Adrenal gland (tissue), 12 donors: ENCODE data around the gene RPS14. TPM values are rescaled to one million over a fixed set of nuclear protein-coding genes. Genes with fewer than 3 reads are reported as not detected.
A peak's percentile ranks its signal among the peaks of the same experiment; 100 is the strongest.

Experiments used
- DNase-seq, 7 donors: peaks; one replicate each; pipeline ENCODE4 v3.0.0-alpha.2; 2019 to 2020
- H3K27ac ChIP-seq, 5 donors: fragments of 200-600 bp; sonication (generic) in 4 of 5; 1 replicate in 3 of 5; 2 replicates in 2 of 5; pipeline versions ENCODE4 v1.5.1 to v1.8.0; 2016 to 2020; ENCODE audit warnings: mild to moderate bottlenecking in 1 of 5
- H3K27me3 ChIP-seq: fragments of 200-600 bp; 2 replicates; pipeline ENCODE4 v1.8.0; 2021
- H3K36me3 ChIP-seq, 2 donors: fragments of 200-600 bp; replicated peaks in 1 of 2; 1 replicate in 1 of 2; 2 replicates in 1 of 2; pipeline versions ENCODE4 v1.5.1 to v1.8.0; 2018 to 2022
- H3K4me1 ChIP-seq, 2 donors: fragments of 200-600 bp; replicated peaks in 1 of 2; 1 replicate in 1 of 2; 2 replicates in 1 of 2; pipeline versions ENCODE4 v1.5.1 to v1.8.0; 2018 to 2021
- H3K4me3 ChIP-seq, 4 donors: fragments of 200-600 bp; sonication (generic) in 3 of 4; one replicate each; pipeline ENCODE4 v1.5.1; 2016 to 2018
- H3K9me3 ChIP-seq, 3 donors: fragments of 200-600 bp; sonication (generic) in 1 of 3; replicated peaks in 1 of 3; 1 replicate in 2 of 3; 2 replicates in 1 of 3; pipeline versions ENCODE4 v1.5.1 to v1.8.0; 2016 to 2021
- CTCF ChIP-seq, 6 experiments: fragments of 450-650 bp in 4 of 6; fragments of 200-600 bp in 2 of 6; sonication (generic) in 1 of 6; IDR thresholded peaks; 1 replicate in 5 of 6; 2 replicates in 1 of 6; pipeline versions ENCODE4 v1.5.1 to v1.8.0; 2016 to 2021; ENCODE audit warnings: antibody characterized with exemption in 6 of 6, mild to moderate bottlenecking in 2 of 6, moderate library complexity in 1 of 6
- POLR2A ChIP-seq, 2 donors: fragments of 450-650 bp; IDR thresholded peaks; one replicate each; pipeline ENCODE4 v1.6.1; 2017; ENCODE audit warnings: antibody characterized with exemption in 2 of 2, mild to moderate bottlenecking in 2 of 2, moderate library complexity in 1 of 2
- WGBS, 4 donors: extraction: QIAGEN DNeasy Blood & Tissue Kit in 2 of 4; methylation state at CpG; one replicate each; pipeline versions ENCODE4 v1.1.5 to v1.1.7; 2013 to 2017; 5-methylcytosine and 5-hydroxymethylcytosine counted together
- intact Hi-C, 2 donors: fragments of 100-400 bp; cut with DNase I; formaldehyde crosslinking; loops; one replicate each; pipeline versions ENCODE4 v1.14.1 to v1.15.0; 2022 to 2023
- polyA plus RNA-seq, 3 donors: library from polyadenylated mRNA; stranded (reverse); fragments of 200-250 nt in 2 of 3; fragments of 350-450 nt in 1 of 3; fragmentation: Illumina TruSeq in 1 of 3; extraction: RNeasy Lipid Tissue Mini Kit (QIAGEN cat#74804) in 1 of 3; gene quantifications; one replicate each; pipeline ENCODE4 v1.2.3, GENCODE V29; 2013 to 2014
- total RNA-seq, 9 donors: library from RNA; depleted of rRNA in 4 of 9; stranded (reverse); fragments of >200 nt in 4 of 9; fragments of 120-200 nt in 1 of 9; fragmentation: NEBNext Ultra II Directional in 1 of 9; extraction: Animal tissue kit (Norgen Biotek cat#: 25700) in 1 of 9; gene quantifications; one replicate each; pipeline versions ENCODE4 v1.1.0 to v1.2.4, GENCODE V29; 2013 to 2023
- donor health status: healthy with polysubstance abuse.
- donor health status: Bipolar disorder and iron deficiency.
- donor health status: DM: yes; HTN: yes; CAD: no.
- donor health status: DM: no; HTN: no; CAD: no.
- donor health status: DM: no; HTN: no; CAD: no.
- donor health status: DM: yes; HTN: yes; CAD: no.

The RPS14 gene
- total and polyA plus RNA-seq, 12 donors = 1,067 to 3,506 (median 1,891) TPM

DNA sequence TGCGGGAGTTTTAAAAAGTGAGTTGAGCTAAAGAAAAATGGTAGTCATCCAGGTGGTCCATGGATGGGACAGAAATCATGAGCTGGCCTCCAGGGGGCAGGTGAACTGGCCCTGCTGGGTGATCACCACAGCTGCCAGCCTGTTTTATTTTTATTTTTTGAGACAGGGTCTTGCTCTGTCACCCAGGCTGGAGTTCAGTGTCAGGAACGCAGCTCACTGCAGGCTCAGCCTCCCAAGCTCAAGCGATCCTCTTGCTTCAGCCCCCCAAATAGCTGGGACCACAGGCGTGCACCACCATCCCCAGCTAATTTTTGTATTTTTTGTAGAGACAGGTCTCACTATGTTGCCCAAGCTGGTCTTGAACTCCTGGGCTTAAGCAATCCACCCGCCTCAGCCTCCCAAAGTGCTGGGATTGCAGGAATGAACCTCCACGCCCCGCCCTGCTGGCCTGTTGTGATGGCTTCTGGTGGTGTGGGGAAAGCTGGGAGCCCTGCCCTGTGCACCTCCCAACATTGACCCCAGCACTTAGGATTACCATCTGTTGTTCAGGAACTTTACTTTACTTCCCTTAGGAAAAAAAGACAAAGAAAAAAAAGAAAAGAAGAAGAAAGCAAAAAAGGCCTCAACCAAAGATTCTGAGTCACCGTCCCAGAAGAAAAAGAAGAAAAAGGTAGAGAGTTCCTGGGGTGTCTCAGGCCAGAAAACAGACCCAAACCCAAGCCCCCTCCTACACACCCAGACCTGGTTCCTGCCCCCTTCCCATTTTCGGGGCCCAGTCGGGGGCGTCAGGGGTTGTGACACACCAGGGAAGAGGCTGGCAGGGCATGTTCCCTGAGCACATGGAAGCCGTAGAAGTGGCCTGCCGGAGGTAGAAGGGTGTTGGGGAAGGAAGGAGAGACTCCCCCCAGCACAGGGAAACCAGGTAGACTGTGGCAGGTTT is 51.5 kb downstream of the RPS14 start:
- DNase-seq = no peak
- no peaks in the 10 kb centered on the region for H3K4me1 ChIP-seq
- no peaks in the 10 kb centered on the region for H3K9me3 ChIP-seq
- H3K27ac ChIP-seq = peak overlapping the region in 1 of 5 donors; percentile 34
- peaks cover 0 to 79% of the 10 kb centered on the region in 2 donors for H3K36me3 ChIP-seq
- no peaks in the 10 kb centered on the region for H3K27me3 ChIP-seq
- TF ChIP-seq CTCF (IDR thresholded peaks at IDR 0.05) = no peak
- TF ChIP-seq POLR2A (IDR thresholded peaks at IDR 0.05) = no peak
- 87 to 91% (median 89%) methylated on average over 12 to 13 of the region's 13 CpGs for WGBS, 4 donors
- intact Hi-C loops = no loop called here
- H3K4me3 ChIP-seq = no peak overlapping the region

GRCh38 chr5:150397146-150397781 is 52.3 kb downstream of the RPS14 start:
- Histone ChIP-seq H3K27me3 (no peaks in the 10 kb centered on the region), H3K9me3 (no peaks in the 10 kb centered on the region), H3K36me3 (peaks cover 0 to 79% of the 10 kb centered on the region in 2 donors), H3K4me3 (no peak overlapping the region), H3K4me1 (no peaks in the 10 kb centered on the region), H3K27ac (no peak overlapping the region)
- no peak for DNase-seq
- 90 to 98% (median 95%) methylated on average over 14 of the region's 14 CpGs for WGBS, 4 donors
- no peak for TF ChIP-seq POLR2A (IDR thresholded peaks at IDR 0.05)
- no peak for TF ChIP-seq CTCF (IDR thresholded peaks at IDR 0.05)
- intact Hi-C loops = no loop called here

DNA sequence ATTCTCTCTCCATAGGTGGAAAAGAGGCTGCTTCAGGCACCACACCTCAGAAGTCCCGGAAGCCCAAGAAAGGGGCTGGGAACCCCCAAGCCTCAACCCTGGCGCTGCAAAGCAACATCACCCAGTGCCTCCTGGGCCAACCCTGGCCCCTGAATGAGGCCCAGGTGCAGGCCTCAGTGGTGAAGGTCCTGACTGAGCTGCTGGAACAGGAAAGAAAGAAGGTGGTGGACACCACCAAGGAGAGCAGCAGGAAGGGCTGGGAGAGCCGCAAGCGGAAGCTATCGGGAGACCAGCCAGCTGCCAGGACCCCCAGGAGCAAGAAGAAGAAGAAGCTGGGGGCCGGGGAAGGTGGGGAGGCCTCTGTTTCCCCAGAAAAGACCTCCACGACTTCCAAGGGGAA is 53.3 kb downstream of the RPS14 start:
- WGBS, 4 donors = 91 to 94% (median 93%) methylated on average over 6 to 7 of the region's 7 CpGs
- DNase-seq = no peak
- TF ChIP-seq POLR2A (IDR thresholded peaks at IDR 0.05) = no peak
- no peak for TF ChIP-seq CTCF (IDR thresholded peaks at IDR 0.05)
- Histone ChIP-seq H3K36me3 (peaks cover 0 to 79% of the 10 kb centered on the region in 2 donors), H3K27me3 (no peaks in the 10 kb centered on the region), H3K9me3 (no peaks in the 10 kb centered on the region), H3K27ac (no peak overlapping the region), H3K4me1 (no peaks in the 10 kb centered on the region), H3K4me3 (no peak overlapping the region)
- intact Hi-C loops = no loop called here

DNA sequence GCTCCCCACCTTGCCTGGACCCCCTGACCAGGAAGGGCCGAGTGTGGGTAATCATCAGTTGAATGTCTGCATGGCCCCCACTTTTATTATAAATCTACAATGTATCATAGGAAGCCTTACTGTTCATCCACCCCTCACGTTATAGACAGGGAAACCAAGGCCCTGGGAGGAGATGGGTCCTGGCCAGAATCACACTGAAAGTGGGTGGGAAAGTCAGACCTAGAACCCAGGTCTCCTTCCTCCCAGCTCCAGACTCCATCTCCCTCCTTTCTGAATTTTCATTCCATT is 53.9 kb downstream of the RPS14 start:
- DNase-seq = no peak
- TF ChIP-seq CTCF (IDR thresholded peaks at IDR 0.05) (no peak), POLR2A (IDR thresholded peaks at IDR 0.05) (no peak)
- no peak overlapping the region for H3K4me3 ChIP-seq
- no peaks in the 10 kb centered on the region for H3K4me1 ChIP-seq
- intact Hi-C loops = no loop called here
- no peak overlapping the region for H3K27ac ChIP-seq
- WGBS, 4 donors = 92 to 95% (median 93%) methylated on average over 2 of the region's 2 CpGs
- peaks cover 0 to 81% of the 10 kb centered on the region in 2 donors for H3K36me3 ChIP-seq
- H3K9me3 ChIP-seq = no peaks in the 10 kb centered on the region
- H3K27me3 ChIP-seq = no peaks in the 10 kb centered on the region
